Measurements from ENCODE around the gene RELN. TPM values are rescaled to one million over a fixed set of nuclear protein-coding genes. Genes with fewer than 3 reads are reported as not detected.

Gene RELN
- total RNA-seq, 1 experiment from 2014 or later = 0.20 TPM

DNA sequence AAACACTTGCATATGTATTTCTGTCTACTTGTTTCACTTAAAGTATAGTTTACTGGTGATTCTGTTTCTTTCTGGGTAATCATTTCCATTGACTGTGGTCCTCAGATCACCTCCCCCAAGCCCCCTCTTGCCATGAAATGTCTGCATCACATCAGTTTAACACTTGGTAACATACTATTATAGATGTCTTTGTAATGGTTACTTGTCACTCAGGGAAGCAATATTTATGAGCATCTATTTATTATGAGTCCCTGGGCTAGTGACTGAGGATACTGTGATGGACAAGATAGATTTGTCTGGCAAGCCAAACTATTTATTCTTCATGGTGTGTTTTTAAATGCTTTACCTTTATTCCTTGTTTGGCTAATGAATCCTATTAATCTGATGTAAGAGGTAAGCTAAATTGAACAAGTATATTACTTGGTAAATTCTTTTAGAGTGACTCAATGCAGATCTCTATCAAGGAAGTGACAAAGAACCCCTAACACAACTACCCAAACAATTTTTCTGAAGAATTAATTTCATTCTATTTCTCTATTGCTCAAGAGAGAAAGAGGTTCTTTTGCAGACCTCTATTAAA lies 270.9 kb downstream of the RELN start:
- CTCF ChIA-PET = no interaction called here
- Histone ChIP-seq H2AFZ (ENCODE audit: low read depth, low read length, poor library complexity, severe bottlenecking) (no peak overlapping the region), H3K27ac (ENCODE audit: low read depth, low read length) (no peak overlapping the region)

More for the DNA sequence above, 270.9 kb downstream of the RELN start:
- no peaks in the 10 kb centered on the region for H3K4me1 ChIP-seq (ENCODE audit: control insufficient read depth in 1 of 2, insufficient read depth in 2 of 2, low read length in 2 of 2)
- H3K9me3 ChIP-seq (ENCODE audit: control insufficient read depth in 1 of 2, insufficient read depth in 1 of 2, low read depth in 1 of 2, low read length in 2 of 2) = no peaks in the 10 kb centered on the region
- no peaks in the 10 kb centered on the region for H3K79me2 ChIP-seq (ENCODE audit: insufficient read depth, low read length)
- ChIA-PET POLR2A (no interaction called here), RAD21 (ENCODE audit: low non-redundant PET in 1 of 2, low total read pairs in 2 of 2, uncharacterized antibody in 2 of 2, unreplicated experiment in 2 of 2) (no interaction called here)
- TF ChIP-seq ZFX (IDR thresholded peaks at IDR 0.05) (no peak), RAD21 (IDR thresholded peaks at IDR 0.05; ENCODE audit: low read depth) (no peak), ELF1 (IDR thresholded peaks at IDR 0.05; ENCODE audit: borderline replicate concordance, low read depth) (no peak), CBX3 (IDR thresholded peaks at IDR 0.05; ENCODE audit: low read depth) (no peak), SIN3A (IDR thresholded peaks at IDR 0.05; ENCODE audit: low read depth) (no peak), YY1 (IDR thresholded peaks at IDR 0.05; ENCODE audit: extremely low read depth, insufficient replicate concordance, low read depth, low read length) (no peak), JUND (IDR thresholded peaks at IDR 0.05) (no peak), CTCF (IDR thresholded peaks at IDR 0.05 in 2 of 3, conservative IDR thresholded peaks at IDR 0.05 in 1 of 3; ENCODE audit: borderline replicate concordance in 1 of 3, insufficient read depth in 1 of 3, low read depth in 2 of 3, low read length in 2 of 3) (no peak), EGR1 (IDR thresholded peaks at IDR 0.05; ENCODE audit: low read depth) (no peak), CEBPB (IDR thresholded peaks at IDR 0.05; ENCODE audit: low read depth) (no peak), TCF7L2 (IDR thresholded peaks at IDR 0.05; ENCODE audit: borderline replicate concordance, extremely low read depth, insufficient read depth, insufficient read length) (no peak), EZH2 (IDR thresholded peaks at IDR 0.05) (no peak), ZBTB33 (IDR thresholded peaks at IDR 0.05; ENCODE audit: extremely low read depth, insufficient replicate concordance, low read length) (no peak), EZH2phosphoT487 (IDR thresholded peaks at IDR 0.05; ENCODE audit: borderline replicate concordance) (no peak)
- TF ChIP-seq, protein P1, sequence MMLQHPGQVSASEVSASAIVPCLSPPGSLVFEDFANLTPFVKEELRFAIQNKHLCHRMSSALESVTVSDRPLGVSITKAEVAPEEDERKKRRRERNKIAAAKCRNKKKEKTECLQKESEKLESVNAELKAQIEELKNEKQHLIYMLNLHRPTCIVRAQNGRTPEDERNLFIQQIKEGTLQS (IDR thresholded peaks at IDR 0.05) = no peak
- TF ChIP-seq, protein P2, sequence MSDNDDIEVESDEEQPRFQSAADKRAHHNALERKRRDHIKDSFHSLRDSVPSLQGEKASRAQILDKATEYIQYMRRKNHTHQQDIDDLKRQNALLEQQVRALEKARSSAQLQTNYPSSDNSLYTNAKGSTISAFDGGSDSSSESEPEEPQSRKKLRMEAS (IDR thresholded peaks at IDR 0.05) = no peak
- H3K36me3 ChIP-seq (ENCODE audit: control insufficient read depth in 1 of 2, insufficient read depth in 2 of 2, low read length in 2 of 2) = no peaks in the 10 kb centered on the region
- no peaks in the 10 kb centered on the region for H4K20me1 ChIP-seq (ENCODE audit: insufficient read depth)
- BruUV-seq (replicated peaks) = no TSS peak
- H3K4me2 ChIP-seq (ENCODE audit: low read length) = no peak overlapping the region
- ATAC-seq (no peak), DNase-seq (ENCODE audit: low read depth, low spot score) (no peak)
- H3K9ac ChIP-seq (ENCODE audit: low read length) = no peak overlapping the region
- intact Hi-C loops (cut with micrococcal nuclease) = no loop called here
- peaks cover 38% of the 10 kb centered on the region for H3K27me3 ChIP-seq (ENCODE audit: insufficient read depth, low read length)
- H3K9me2 ChIP-seq (ENCODE audit: insufficient read depth) = no peaks in the 10 kb centered on the region
- H3K4me3 ChIP-seq (replicated peaks in 1 of 2; ENCODE audit: low read depth in 1 of 2, low read length in 2 of 2) = no peak overlapping the region

All from HCT116 (cell line).